SK-N-MC (cell line): ENCODE measurements around the gene C2CD4A.
A peak's percentile ranks its signal among the peaks of the same experiment; 100 is the strongest.

Source experiments
- DNase-seq: peaks from one replicate; pipeline ENCODE4 v3.0.0-alpha.2; 2011; ENCODE audit warnings: low read depth, low spot score
- H3K27ac ChIP-seq: fragments of 200-600 bp; sonication (generic); 2 replicates; pipeline ENCODE4 v1.5.1; 2016; ENCODE audit warnings: mixed run types
- H3K36me3 ChIP-seq: fragments of 200-600 bp; sonication (generic); 2 replicates; pipeline ENCODE4 v1.6.1; 2017; ENCODE audit warnings: antibody characterized with exemption, low read length, mixed read lengths; ENCODE audit not compliant: insufficient read depth
- H3K4me3 ChIP-seq: fragments of 200-600 bp; sonication (generic); 2 replicates; pipeline ENCODE4 v1.5.1; 2016
- H3K9ac ChIP-seq: fragments of 200-600 bp; sonication (generic); 2 replicates; pipeline ENCODE4 v1.8.0; 2017; ENCODE audit warnings: mixed run types, mixed read lengths; ENCODE audit not compliant: insufficient read length
- H3K9me3 ChIP-seq: fragments of 200-600 bp; sonication (generic); 2 replicates; pipeline ENCODE4 v1.6.1; 2017; ENCODE audit warnings: low read depth, mild to moderate bottlenecking, antibody characterized with exemption, low read length, moderate library complexity, mixed read lengths
- EZH2 ChIP-seq: fragments of 200-600 bp; sonication (generic); IDR thresholded peaks from one replicate; pipeline ENCODE4 v1.6.1; 2017; ENCODE audit warnings: antibody characterized with exemption
- FOXP2 ChIP-seq: optimal IDR thresholded peaks from 2 replicates; pipeline ENCODE3; 2011; ENCODE audit warnings: mild to moderate bottlenecking, moderate library complexity; ENCODE audit not compliant: insufficient read depth; ENCODE audit errors: extremely low read length, control extremely low read depth
- POLR2AphosphoS5 ChIP-seq: IDR thresholded peaks from 2 replicates; pipeline ENCODE4 v1.6.1; 2012; ENCODE audit warnings: mild to moderate bottlenecking, low read depth, low read length, borderline replicate concordance

Gene C2CD4A

GRCh38 chr15:62112616-62113593, 46.1 kb downstream of the C2CD4A start:
- DNase-seq: no peak
- Histone ChIP-seq H3K27ac (no peak overlapping the region), H3K4me3 (no peak overlapping the region), H3K36me3 (no peaks in the 10 kb centered on the region), H3K9me3 (no peaks in the 10 kb centered on the region), H3K9ac (no peak overlapping the region)
- TF ChIP-seq EZH2 (no peak), POLR2AphosphoS5 (no peak), FOXP2 (no peak)

GRCh38 chr15:62115847-62116246, 49.1 kb downstream of the C2CD4A start:
- no peak for DNase-seq
- no peak overlapping the region for H3K4me3 ChIP-seq
- no peak overlapping the region for H3K27ac ChIP-seq
- H3K36me3 ChIP-seq: no peaks in the 10 kb centered on the region
- TF ChIP-seq POLR2AphosphoS5 (no peak), FOXP2 (no peak), EZH2 (no peak)
- H3K9ac ChIP-seq: no peak overlapping the region
- no peaks in the 10 kb centered on the region for H3K9me3 ChIP-seq

- no peak overlapping the region; the same call in 1 of the 2 replicates for H3K27ac ChIP-seq
- no peak for DNase-seq
- no peaks in the 10 kb centered on the region for H3K9me3 ChIP-seq
- H3K36me3 ChIP-seq: no peaks in the 10 kb centered on the region
- TF ChIP-seq EZH2 (no peak), FOXP2 (no peak), POLR2AphosphoS5 (no peak)
- no peak overlapping the region for H3K4me3 ChIP-seq
- H3K9ac ChIP-seq: no peak overlapping the region
These were observed 51.9 kb downstream of the C2CD4A start for GRCh38 chr15:62118520-62119226.

- DNase-seq: no peak
- Histone ChIP-seq H3K9ac (no peak overlapping the region), H3K4me3 (no peak overlapping the region), H3K36me3 (no peaks in the 10 kb centered on the region), H3K27ac (peak overlapping the region; percentile 44; the same call in 1 of the 2 replicates), H3K9me3 (no peaks in the 10 kb centered on the region)
- TF ChIP-seq EZH2: no peak
- TF ChIP-seq FOXP2: no peak
- TF ChIP-seq POLR2AphosphoS5: no peak
These were observed 52.6 kb downstream of the C2CD4A start for GRCh38 chr15:62119227-62119864.

GRCh38 chr15:62119874-62120273, 53.1 kb downstream of the C2CD4A start:
- H3K9me3 ChIP-seq: no peaks in the 10 kb centered on the region
- no peak for TF ChIP-seq EZH2
- TF ChIP-seq POLR2AphosphoS5: no peak
- no peak for TF ChIP-seq FOXP2
- H3K36me3 ChIP-seq: no peaks in the 10 kb centered on the region
- H3K9ac ChIP-seq: no peak overlapping the region
- DNase-seq: no peak
- H3K27ac ChIP-seq: peak overlapping the region; percentile 44; the same call in 1 of the 2 replicates
- H3K4me3 ChIP-seq: no peak overlapping the region
